Right renal pelvis (tissue), 4 donors: ENCODE data around the gene WDFY3. TPM values are rescaled to one million over a fixed set of nuclear protein-coding genes. Genes with fewer than 3 reads are reported as not detected.

Experiments
- DNase-seq, 4 donors: peaks; one replicate each; pipeline ENCODE4 v3.0.0-alpha.2; 2013; ENCODE audit warnings: low read depth in 4 of 4, low spot score in 3 of 4, missing footprints in 1 of 4
- polyA plus RNA-seq, 4 donors: library from polyadenylated mRNA; unstranded; fragments of 120-200 nt; gene quantifications; one replicate each; pipeline ENCODE4 v1.2.1, GENCODE V29; 2013; ENCODE audit not compliant: insufficient read length in 4 of 4

The WDFY3 gene
- polyA plus RNA-seq, 4 donors = 46.3 to 53.4 (median 48.4) TPM

DNA sequence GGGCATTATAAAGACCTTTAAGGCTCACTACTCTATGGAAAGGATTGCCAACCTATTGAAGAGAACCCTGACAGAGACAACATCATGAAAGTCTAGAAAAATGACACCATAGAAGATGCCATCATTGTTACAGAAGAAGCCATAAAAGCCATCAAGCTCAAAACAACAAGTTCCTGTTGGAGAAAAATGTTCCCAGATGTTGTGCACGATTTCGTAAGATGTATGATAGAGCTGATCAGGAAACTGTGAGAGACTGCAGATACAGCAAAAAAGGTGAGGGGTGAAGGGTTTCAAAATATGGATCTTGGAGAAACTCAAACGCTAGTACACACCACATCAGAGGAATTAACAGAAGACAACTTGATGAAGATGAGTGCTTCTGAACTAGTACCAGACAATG, 53.3 kb downstream of the WDFY3 start:
- DNase-seq = no peak

DNA sequence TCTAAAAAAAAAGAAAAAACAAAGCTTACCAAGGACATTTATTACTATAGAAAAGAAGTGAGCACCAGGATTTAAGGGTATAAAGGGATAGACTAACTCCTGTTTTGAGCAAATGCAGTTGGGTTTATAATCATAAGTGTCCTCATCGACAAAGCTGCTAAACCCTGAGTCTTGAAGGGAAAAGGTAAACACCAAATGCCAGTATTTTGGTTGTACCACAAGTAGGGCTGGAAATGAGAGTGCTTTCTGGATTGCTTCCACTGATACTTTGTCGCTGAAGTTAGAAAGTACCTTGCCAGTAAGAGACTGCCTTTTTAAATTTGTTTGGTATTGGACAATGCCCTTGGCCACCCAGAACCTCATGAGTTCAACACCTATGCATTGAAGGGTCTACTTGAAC, 53.7 kb downstream of the WDFY3 start:
- DNase-seq = no peak

DNA sequence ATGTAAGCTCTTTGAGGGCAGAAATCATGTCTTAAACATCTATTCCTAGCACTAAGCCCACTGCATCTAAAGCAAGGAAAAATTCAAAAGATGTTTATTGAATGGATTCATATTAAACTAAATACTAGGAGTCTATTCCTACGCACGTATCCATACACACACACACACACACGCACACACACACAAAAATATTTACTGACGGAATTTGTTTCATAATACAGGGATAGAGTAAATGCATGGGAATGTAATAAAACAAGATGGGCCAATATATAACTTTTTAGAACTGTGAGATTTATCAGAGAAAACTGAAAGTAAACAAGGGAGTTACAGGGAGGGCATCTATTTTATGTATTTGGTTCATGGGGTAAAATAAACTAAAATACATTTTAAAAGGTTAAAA, 57.6 kb downstream of the WDFY3 start:
- DNase-seq = no peak

DNA sequence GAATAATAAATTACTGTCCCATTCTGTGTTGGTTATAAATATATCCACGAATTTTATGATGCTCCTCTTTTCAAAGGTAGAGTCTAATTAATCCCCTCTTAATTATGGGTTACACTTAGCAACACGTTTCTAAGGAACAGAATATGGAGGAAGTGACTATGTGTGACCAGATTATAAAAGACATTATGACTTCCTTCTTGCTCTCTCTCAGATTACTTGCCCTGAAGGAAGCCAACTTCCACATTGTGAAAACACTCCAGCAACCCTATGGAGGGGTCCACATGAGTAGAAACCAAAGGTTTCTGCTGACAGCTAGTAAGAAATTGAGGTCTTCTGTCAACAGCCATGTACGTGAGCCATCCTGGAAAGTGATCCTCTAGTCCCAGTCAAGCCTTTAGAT, 59.3 kb downstream of the WDFY3 start:
- no peak for DNase-seq

DNA sequence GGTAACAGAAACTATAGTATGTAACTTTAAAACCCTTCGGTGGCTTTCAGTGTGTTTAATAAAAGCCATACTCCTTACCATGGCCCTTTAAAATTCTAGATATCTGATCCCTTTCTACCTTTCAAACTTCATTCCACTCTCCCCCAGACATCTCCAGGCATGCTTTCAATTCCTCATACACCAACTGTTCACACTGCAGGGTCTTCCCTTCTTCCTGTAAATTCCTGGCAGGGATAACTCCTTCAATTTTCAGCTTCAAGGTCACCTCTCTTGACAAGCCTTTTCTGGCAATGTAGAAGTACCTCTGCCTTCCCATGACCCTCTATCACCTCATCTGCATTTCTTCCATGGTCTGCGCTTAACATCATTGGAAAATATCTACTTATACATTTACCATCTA, 60.8 kb downstream of the WDFY3 start:
- DNase-seq = no peak

DNA sequence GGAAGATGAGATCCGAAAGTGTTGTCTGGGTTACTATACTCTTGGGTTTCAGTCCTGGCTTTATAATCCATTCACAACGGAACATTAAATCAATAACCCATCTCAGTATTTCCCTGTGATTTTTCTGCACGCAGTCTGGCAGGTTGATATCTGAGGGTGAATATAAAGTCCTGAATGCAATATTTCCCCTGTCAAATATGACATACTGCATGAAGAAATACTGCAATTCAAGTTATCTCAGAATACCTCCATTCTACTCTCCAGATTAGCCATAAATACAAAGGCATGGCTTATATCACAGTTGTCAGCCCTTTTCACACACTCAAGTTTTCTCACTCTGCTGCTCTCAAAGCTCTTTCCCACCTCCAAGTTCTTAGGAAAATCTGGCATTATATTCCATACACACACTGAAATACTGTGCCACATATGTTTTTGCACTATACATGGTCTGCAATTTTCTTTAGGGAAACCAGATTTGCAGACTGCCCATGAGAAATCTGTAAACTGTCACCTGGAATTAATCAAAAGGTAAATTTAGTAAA, 64.7 kb downstream of the WDFY3 start:
- no peak for DNase-seq

DNA sequence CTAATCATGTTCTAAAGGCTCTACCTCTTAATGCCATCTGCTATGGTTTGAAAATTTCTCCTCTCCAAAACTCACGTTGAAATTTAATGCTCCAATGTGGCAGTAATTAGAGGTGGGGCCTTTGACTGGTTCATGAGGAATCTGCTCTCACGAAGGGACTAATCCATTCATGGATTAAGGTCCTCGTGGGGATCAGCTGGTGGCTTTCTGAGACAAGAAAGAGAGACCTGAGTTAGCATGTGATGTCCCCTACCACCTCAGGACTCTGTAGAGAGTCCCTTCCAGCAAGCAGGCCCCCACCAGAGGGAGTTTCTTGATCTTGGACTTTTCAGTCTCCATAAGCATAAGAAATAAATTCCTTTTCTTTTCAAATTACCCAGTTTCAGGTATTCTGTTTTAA, 65.3 kb downstream of the WDFY3 start:
- no peak for DNase-seq

DNA sequence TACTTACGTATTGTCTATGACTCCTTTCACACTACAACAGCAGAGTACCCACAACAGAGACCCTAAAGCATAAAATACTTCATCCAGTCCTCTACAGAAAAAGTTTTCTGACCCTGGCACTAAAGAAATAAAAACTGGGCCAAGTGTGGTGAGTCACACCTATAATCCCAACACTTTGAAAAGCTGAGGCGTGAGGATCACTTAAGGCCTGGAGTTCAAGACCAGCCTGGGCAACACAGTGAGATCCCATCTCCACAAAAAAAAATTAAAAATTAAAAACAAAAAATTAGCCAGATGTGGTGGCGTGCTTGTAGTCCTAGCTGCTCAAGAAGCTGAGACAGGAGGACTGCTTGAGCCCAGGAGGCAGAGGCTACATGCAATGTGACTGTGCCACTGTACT, 66.9 kb downstream of the WDFY3 start:
- DNase-seq = no peak

DNA sequence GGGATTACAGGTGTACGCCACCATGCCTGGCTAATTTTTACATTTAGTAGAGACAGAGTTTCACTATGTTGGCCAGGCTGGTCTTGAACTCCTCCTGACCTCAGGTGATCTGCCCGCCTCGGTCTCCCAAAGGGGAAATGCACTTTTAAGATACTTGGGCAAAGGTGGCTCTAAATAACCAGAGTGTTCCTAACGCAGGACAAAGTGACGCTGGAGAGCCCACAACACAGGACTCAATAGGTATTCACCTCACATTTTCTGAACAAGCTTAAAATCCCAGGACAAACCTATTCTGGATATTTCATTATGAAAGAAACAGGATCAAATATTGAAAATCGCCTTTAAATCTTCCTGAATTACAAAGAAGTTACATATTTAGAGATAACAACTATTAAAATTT, 69.0 kb downstream of the WDFY3 start:
- no peak for DNase-seq

DNA sequence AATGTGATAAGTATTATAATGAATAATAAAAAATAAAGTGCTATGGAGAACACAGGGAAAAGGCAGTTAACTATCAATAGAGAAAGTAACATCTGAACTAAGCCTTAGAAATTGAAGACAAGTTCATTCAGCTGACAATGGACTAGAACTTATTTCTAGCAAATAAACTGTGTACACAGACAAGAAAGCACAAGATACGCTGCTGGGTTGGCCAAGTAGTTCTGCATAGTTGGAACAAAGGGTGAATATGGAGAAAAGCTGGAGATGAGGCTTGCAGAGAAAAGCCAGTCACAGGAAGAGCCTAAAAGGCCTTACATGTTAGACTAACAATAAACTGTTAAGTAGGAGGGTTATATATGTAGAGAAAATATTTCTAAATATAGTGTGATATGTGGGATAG, 71.2 kb downstream of the WDFY3 start:
- no peak for DNase-seq

DNA sequence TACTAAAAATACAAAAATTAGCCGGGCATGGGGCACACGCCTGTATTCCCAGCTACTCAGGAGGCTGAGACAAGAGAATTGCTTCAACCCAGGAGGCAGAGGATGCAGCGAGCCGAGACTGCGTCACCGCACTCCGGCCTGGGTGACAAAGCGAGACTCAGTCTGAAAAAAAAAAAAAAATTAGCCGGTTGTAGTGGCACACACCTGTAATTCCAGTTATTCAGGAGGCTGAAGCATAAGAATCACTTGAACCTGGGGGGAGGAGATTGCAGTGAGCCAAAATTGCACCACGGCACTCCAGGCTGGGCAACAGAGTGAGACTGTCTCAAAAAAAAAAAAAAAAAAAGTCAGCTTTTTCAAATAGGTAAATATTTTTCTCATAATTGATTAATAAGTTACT, 71.9 kb downstream of the WDFY3 start:
- DNase-seq = peak; percentile 10 to 29 (median 20)

DNA sequence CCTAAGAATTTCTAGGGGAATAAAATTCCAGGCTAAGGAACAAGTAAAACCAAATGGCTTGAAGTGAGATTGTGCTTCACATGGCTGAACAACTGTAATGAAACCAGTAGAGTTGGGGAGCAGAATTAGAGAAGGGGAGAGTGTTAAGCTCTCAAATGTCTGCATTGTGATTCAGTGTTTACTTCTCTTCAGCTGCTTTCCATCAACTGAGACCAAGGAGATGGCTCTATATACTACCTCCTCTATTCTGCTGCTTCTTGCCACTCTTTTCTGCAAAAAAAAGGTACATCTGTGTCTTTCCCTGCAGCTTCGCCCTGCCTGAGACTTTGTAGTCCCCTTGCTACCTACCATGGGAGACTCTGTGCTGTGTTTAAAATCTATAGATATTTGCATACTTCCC, 73.5 kb downstream of the WDFY3 start:
- no peak for DNase-seq

DNA sequence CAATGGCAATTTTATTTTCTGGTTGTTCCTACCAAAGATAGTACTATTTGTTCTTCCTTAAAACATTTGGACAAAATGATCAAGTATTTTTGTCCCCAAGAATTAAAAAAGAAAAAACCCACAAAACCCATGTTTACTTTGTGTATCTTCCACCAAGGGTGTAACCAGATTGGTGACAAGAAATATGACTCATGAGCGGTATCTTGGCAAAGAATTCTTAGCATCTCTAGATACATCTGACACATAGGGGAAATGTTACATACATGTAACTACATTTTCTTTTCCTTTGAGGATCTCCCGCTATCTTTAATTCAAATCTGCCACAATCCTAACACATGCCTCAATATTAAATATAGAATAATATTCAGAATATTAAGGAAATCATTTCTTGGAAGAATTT, 78.7 kb downstream of the WDFY3 start:
- no peak for DNase-seq

DNA sequence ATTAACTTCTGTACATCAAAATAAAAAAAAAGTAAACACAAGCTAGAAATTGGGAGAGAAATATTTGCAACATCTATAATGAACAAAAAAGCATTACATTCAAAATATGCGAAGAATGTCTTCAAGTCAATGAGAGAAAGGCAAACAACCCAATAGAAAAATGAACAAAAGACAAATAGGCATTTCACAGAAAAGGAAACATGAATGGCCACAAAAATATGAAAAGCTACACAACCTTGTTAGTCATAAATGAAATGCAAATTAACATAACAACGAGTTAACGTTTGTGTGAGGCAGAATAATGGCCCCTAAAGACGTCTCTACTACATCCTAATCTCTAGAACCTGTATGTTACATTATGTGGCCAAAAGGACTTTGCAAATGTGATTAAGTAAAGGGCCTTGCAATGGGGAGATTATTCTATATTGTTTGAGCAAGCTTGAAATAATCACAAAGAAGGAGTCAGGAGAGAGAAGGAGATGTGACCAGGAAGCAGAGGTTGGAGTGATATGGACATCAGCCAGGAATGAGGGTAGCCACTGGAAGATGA, 86.8 kb downstream of the WDFY3 start:
- DNase-seq = no peak

DNA sequence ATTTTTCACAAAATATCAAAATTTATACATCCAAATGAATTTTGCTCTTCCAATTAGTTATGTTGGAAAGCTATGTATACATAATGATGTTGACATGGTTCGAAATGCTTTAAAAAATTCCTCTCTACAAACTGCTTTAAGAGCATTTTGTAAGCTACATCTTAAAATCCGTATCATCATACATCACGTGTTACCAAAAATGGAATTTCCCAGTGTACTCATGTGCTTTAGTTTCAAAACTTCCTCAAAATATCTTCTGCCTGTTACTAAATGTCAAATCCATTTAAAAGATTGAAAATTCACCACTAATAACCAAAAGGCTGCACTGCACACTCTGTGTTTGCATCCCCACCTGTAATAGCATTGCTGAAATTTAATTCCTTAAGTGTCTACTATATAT, 87.9 kb downstream of the WDFY3 start:
- no peak for DNase-seq

DNA sequence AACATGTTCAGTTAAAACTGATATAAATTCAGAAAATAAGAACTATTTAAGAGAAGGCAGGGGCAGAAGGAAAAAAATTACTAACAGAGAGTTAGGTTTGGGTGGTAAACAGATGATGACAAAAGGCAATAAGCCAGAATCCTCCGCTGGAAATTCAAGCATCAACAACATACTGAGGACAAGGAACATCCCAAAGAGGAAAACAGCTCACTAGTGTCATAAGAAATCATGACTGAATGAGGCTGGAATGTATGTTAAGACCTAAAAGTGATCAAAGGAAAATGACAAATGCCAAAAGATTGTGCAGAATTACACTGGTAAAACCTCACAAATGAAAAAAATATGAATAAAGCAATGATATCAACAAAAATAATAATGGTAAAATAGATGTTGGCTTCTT, 88.4 kb downstream of the WDFY3 start:
- DNase-seq = no peak

DNA sequence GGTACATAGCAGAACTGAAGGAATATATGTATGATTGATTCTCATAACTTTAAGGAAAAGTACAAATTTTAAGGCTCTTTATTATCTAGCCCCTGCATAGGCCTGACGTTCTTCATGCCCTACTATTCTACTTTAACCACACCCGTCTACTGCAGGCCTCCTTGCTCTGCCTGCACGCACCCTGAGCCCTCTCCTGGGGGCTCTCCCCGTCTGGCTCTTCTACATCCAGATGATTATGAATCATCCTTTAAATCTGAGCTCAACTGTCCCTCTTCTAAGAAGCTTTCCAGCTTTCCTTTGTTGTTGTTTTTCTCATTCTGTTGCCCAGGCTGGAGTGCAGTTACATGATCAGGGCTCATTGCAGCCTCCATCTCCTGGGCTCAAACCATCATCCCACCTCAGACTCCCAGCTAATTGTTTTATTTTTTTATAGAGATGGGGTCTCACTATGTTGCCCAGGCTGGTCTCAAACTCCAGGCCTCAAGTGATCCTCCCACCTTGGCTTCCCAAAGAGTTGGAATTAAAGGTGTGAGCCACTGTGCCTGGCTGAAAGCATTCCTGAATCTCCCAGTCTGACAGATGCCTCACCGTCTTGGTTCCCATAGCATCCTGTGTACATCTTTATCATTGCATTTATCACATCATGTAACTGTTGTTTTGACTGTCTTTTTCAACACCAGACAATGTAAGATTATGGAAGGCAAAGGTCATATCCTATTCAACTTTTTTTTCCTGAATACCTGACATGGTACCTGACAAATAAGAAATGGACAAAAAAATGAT, 89.2 kb downstream of the WDFY3 start:
- DNase-seq = no peak

DNA sequence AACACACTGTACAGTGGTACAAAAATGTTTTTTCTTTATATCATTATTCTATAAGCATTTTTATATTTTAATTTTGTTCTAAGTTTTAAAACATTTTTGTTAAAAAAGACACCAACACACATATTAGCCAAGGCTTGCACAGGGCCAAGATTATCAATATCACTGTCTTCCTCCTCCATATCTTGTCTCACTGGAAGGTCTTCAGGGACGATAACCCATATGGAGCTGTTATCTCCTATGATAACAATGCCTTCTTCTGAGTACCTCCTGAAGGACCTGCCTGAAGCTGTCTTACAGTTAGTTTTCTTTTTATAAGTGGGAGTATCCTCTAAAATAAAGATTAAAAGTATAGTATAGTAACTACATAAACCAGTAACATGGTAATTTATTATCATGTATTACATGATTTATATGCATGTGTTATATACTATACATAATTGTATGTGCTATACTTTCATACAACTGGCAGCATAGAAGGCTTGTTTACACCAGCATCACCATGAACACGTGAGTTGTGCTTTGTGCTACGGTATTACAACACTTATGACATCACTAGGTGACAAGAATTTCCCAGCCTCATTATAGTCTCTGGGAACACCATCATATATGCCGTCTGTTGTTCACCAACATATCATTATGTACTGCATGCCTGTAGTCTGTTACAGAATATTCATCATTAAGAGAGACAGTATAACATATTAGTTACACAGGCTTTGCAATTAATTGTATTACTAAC, 90.7 kb downstream of the WDFY3 start:
- no peak for DNase-seq

DNA sequence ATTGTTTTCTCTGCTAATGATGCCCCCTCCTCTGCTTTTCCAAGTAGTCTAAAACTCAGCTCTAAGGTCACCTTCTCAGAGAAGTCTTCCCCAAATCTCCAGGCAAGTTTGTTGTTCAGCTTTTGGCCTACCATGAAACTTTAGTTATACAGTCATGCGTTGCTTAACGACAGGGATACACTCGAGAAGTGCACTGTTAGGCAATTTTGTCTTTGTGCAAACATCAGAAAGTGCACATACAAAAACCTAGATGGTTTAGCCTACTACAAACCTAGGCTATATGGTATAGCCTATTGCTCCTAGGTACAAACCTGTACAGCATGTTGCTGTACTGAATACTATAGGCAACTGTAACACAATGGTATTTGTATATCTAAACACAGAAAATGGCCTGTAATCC, 91.9 kb downstream of the WDFY3 start:
- DNase-seq = no peak

DNA sequence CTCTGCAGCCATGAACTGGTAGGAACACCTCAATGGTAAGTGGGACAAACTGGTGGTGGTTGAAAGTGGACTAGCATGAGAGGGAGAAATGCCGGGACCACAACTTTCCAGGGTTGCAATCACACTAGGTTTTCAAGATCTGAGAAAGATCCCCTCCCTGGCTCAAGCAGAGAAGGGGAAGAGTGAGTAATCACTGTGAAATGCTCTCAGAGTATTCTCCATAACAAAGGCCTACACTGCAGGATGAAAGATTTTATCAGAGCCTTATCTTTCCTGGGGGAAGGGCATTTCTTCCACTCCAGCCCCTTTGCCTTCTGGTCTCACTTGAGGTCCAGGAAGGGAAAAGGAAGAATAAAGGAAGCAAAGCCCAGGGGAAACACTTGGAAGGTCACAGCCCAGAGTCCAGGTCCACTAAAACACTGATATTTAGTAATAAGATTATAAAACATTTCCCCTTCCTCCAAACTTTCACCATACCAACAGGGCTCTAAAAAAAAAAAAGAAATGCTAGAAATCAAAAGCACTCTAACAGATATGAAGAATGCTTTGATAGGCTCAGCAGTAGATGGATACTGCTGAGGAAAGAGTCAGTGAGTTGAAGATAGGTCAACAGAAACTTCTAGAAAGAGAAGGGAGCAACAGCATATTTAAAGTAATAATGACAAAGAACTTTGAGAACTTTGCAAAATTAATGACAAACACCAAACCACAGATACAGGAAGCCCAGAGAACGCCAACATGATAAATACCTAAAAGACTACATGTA, 95.9 kb downstream of the WDFY3 start:
- no peak for DNase-seq

DNA sequence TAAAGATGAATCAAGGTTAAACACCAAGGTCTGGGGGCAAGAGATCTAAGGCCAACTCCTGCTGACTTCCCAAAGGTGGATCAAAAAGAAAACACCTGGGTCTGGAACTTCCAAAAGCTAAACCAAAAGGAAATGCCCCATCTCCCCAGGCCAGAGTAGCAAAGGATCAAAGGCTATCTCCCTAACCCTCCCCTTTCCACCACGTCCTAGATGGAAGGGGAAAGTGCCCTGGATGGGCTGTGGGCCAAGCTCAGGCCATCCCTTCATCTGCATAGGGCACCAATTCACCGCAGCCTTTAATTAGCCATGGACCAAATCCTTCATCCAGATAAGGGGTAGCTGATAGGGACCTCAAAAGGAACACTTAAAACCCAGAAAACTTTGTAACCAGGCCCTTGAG, 100.2 kb downstream of the WDFY3 start:
- DNase-seq = no peak
